Prostate gland (tissue), 1 donor: ENCODE results near the gene TNFRSF12A.

Source experiments
- POLR2A ChIP-seq: fragments of 450-650 bp; IDR thresholded peaks from one replicate; pipeline ENCODE4 v1.6.1; 2016; ENCODE audit warnings: antibody characterized with exemption, mild to moderate bottlenecking
- POLR2AphosphoS5 ChIP-seq: sonication (generic); formaldehyde crosslinking; IDR thresholded peaks from one replicate; pipeline ENCODE4 v1.6.1; 2017; ENCODE audit warnings: antibody characterized with exemption

GRCh38 chr16:2996298-2996697 is 23.9 kb upstream of the TNFRSF12A start:
- no peak for TF ChIP-seq POLR2A
- no peak for TF ChIP-seq POLR2AphosphoS5
